Activated naive CD8-positive, alpha-beta T cell treated with anti-CD3 and anti-CD28 coated beads, Interleukin-2, amount 50 U/mL, for 24 hours (primary cell): ENCODE results near the gene QSOX2.

Experiments
- ATAC-seq: fragments of 150-1000 bp; cut with Tn5 transposase; one replicate; pipeline ENCODE4 v1.10.0; 2021
- DNase-seq: peaks from one replicate; pipeline ENCODE4 v3.0.0; 2021
- H3K27ac Mint-ChIP-seq: one replicate; pipeline ENCODE4 v1.8.0; 2021; ENCODE audit warnings: mild to moderate bottlenecking, mixed read lengths
- H3K27me3 Mint-ChIP-seq: one replicate; pipeline ENCODE4 v1.8.0; 2021; ENCODE audit warnings: mixed read lengths
- H3K36me3 Mint-ChIP-seq: one replicate; pipeline ENCODE4 v1.8.0; 2021; ENCODE audit warnings: low read depth, mixed read lengths
- H3K4me1 Mint-ChIP-seq: one replicate; pipeline ENCODE4 v1.8.0; 2021; ENCODE audit warnings: mixed read lengths
- H3K4me3 Mint-ChIP-seq: one replicate; pipeline ENCODE4 v1.8.0; 2021; ENCODE audit warnings: mild to moderate bottlenecking, moderate library complexity, mixed read lengths
- H3K9me3 Mint-ChIP-seq: one replicate; pipeline ENCODE4 v1.8.0; 2021; ENCODE audit warnings: mixed read lengths

The QSOX2 gene

GRCh38 chr9:136245219-136246150 lies at the start of gene QSOX2:
Gene QSOX2, minus strand, starts transcription at chr9:136245812. Its CDS starts 9 bp downstream, at chr9:136245803.
- ATAC-seq, result peak; percentile 26
- DNase-seq, result peak; percentile 86
- no peaks in the 10 kb centered on the region for H3K27me3 Mint-ChIP-seq
- peaks cover 11% of the 10 kb centered on the region for H3K36me3 Mint-ChIP-seq
- peaks cover 45% of the 10 kb centered on the region for H3K4me1 Mint-ChIP-seq
- peak within 1 kb of the TSS; percentile 83 for H3K27ac Mint-ChIP-seq
- no peaks in the 10 kb centered on the region for H3K9me3 Mint-ChIP-seq
- H3K4me3 Mint-ChIP-seq, result peak within 1 kb of the TSS; percentile 88

- Mint-ChIP-seq H3K27me3 (no peaks in the 10 kb centered on the region), H3K4me3 (no peak overlapping the region), H3K9me3 (no peaks in the 10 kb centered on the region), H3K4me1 (no peaks in the 10 kb centered on the region), H3K36me3 (no peaks in the 10 kb centered on the region), H3K27ac (no peak overlapping the region)
- no peak for DNase-seq
- no peak for ATAC-seq
These were observed 49.4 kb upstream of the QSOX2 start for GRCh38 chr9:136295055-136295454.

- Mint-ChIP-seq H3K4me1 (no peaks in the 10 kb centered on the region), H3K36me3 (no peaks in the 10 kb centered on the region), H3K27me3 (no peaks in the 10 kb centered on the region), H3K4me3 (no peak overlapping the region), H3K9me3 (no peaks in the 10 kb centered on the region), H3K27ac (no peak overlapping the region)
- ATAC-seq, result no peak
- DNase-seq, result no peak
These were observed 48.8 kb upstream of the QSOX2 start for GRCh38 chr9:136294437-136294836.

GRCh38 chr9:136293476-136294077 lies 48.0 kb upstream of the QSOX2 start:
- no peaks in the 10 kb centered on the region for H3K4me1 Mint-ChIP-seq
- H3K4me3 Mint-ChIP-seq, result no peak overlapping the region
- no peaks in the 10 kb centered on the region for H3K9me3 Mint-ChIP-seq

GRCh38 chr9:136292591-136293448 lies 47.2 kb upstream of the QSOX2 start:
- H3K4me1 Mint-ChIP-seq, result no peaks in the 10 kb centered on the region
- H3K36me3 Mint-ChIP-seq, result no peaks in the 10 kb centered on the region
- DNase-seq (no peak), ATAC-seq (no peak)
- no peak overlapping the region for H3K4me3 Mint-ChIP-seq
- no peaks in the 10 kb centered on the region for H3K27me3 Mint-ChIP-seq
- no peaks in the 10 kb centered on the region for H3K9me3 Mint-ChIP-seq
- H3K27ac Mint-ChIP-seq, result no peak overlapping the region

More at GRCh38 chr9:136293476-136294077, 48.0 kb upstream of the QSOX2 start:
- DNase-seq (no peak), ATAC-seq (no peak)
- H3K36me3 Mint-ChIP-seq, result no peaks in the 10 kb centered on the region
- no peak overlapping the region for H3K27ac Mint-ChIP-seq
- no peaks in the 10 kb centered on the region for H3K27me3 Mint-ChIP-seq

GRCh38 chr9:136292026-136292538 lies 46.5 kb upstream of the QSOX2 start:
- no peaks in the 10 kb centered on the region for H3K27me3 Mint-ChIP-seq
- H3K36me3 Mint-ChIP-seq, result no peaks in the 10 kb centered on the region
- DNase-seq (no peak), ATAC-seq (no peak)
- no peak overlapping the region for H3K4me3 Mint-ChIP-seq
- H3K4me1 Mint-ChIP-seq, result no peaks in the 10 kb centered on the region
- H3K27ac Mint-ChIP-seq, result no peak overlapping the region
- no peaks in the 10 kb centered on the region for H3K9me3 Mint-ChIP-seq

- H3K4me1 Mint-ChIP-seq, result no peaks in the 10 kb centered on the region
- H3K36me3 Mint-ChIP-seq, result no peaks in the 10 kb centered on the region
- H3K27me3 Mint-ChIP-seq, result no peaks in the 10 kb centered on the region
- no peaks in the 10 kb centered on the region for H3K9me3 Mint-ChIP-seq
- H3K4me3 Mint-ChIP-seq, result no peak overlapping the region
- DNase-seq (no peak), ATAC-seq (no peak)
- H3K27ac Mint-ChIP-seq, result no peak overlapping the region
These were observed 45.9 kb upstream of the QSOX2 start for GRCh38 chr9:136291306-136292025.

GRCh38 chr9:136290508-136291000 lies 44.9 kb upstream of the QSOX2 start:
- Mint-ChIP-seq H3K9me3 (no peaks in the 10 kb centered on the region), H3K36me3 (no peaks in the 10 kb centered on the region), H3K27me3 (no peaks in the 10 kb centered on the region), H3K4me3 (no peak overlapping the region), H3K27ac (no peak overlapping the region), H3K4me1 (no peaks in the 10 kb centered on the region)
- ATAC-seq (no peak), DNase-seq (no peak)

GRCh38 chr9:136289651-136290507 lies 44.3 kb upstream of the QSOX2 start:
- Mint-ChIP-seq H3K27me3 (no peaks in the 10 kb centered on the region), H3K9me3 (no peaks in the 10 kb centered on the region), H3K36me3 (no peaks in the 10 kb centered on the region), H3K27ac (no peak overlapping the region), H3K4me3 (no peak overlapping the region), H3K4me1 (no peaks in the 10 kb centered on the region)
- DNase-seq, result no peak
- ATAC-seq, result no peak

- Mint-ChIP-seq H3K27me3 (peaks cover 5% of the 10 kb centered on the region), H3K9me3 (no peaks in the 10 kb centered on the region), H3K27ac (no peak overlapping the region), H3K4me1 (peaks cover 4% of the 10 kb centered on the region), H3K36me3 (no peaks in the 10 kb centered on the region), H3K4me3 (no peak overlapping the region)
- DNase-seq (no peak), ATAC-seq (no peak)
These were observed 42.5 kb upstream of the QSOX2 start for GRCh38 chr9:136287960-136288753.

GRCh38 chr9:136286987-136287379 lies 41.4 kb upstream of the QSOX2 start:
- H3K27ac Mint-ChIP-seq, result no peak overlapping the region
- no peak for DNase-seq
- no peaks in the 10 kb centered on the region for H3K9me3 Mint-ChIP-seq
- H3K4me3 Mint-ChIP-seq, result no peak overlapping the region
- ATAC-seq, result no peak
- H3K27me3 Mint-ChIP-seq, result peaks cover 5% of the 10 kb centered on the region
- peaks cover 4% of the 10 kb centered on the region for H3K4me1 Mint-ChIP-seq
- no peaks in the 10 kb centered on the region for H3K36me3 Mint-ChIP-seq

GRCh38 chr9:136286359-136286986 lies 40.9 kb upstream of the QSOX2 start:
- Mint-ChIP-seq H3K27ac (no peak overlapping the region), H3K4me1 (peaks cover 4% of the 10 kb centered on the region), H3K36me3 (no peaks in the 10 kb centered on the region), H3K27me3 (peaks cover 5% of the 10 kb centered on the region), H3K4me3 (no peak overlapping the region), H3K9me3 (no peaks in the 10 kb centered on the region)
- ATAC-seq (no peak), DNase-seq (no peak)
